NCI-H2171 (cell line): Measurements from ENCODE around the gene COL11A1.

Source experiments
- DNase-seq: peaks from one replicate; lab custom pipeline; 2025; lab: John Stamatoyannopoulos, UW

COL11A1 gene

GRCh38 chr1:102901996-102902395 is 206.3 kb downstream of the COL11A1 start:
- DNase-seq, result no peak

- DNase-seq, result no peak
Observed at GRCh38 chr1:102899935-102900334, 208.4 kb downstream of the COL11A1 start.

GRCh38 chr1:102897557-102897956 is 210.8 kb downstream of the COL11A1 start:
- no peak for DNase-seq

- DNase-seq, result no peak
Observed at GRCh38 chr1:102896771-102897170, 211.6 kb downstream of the COL11A1 start.

- DNase-seq, result no peak
Observed at GRCh38 chr1:102896286-102896685, 212.0 kb downstream of the COL11A1 start.

GRCh38 chr1:102891868-102892625 is 216.3 kb downstream of the COL11A1 start:
- no peak for DNase-seq

- DNase-seq, result no peak
Observed at GRCh38 chr1:102886638-102887037, 221.7 kb downstream of the COL11A1 start.

- DNase-seq, result no peak
Observed at GRCh38 chr1:102884238-102884637, 224.1 kb downstream of the COL11A1 start.

GRCh38 chr1:102879439-102879993 is 228.8 kb downstream of the COL11A1 start:
- DNase-seq, result no peak

- DNase-seq, result no peak
Observed at GRCh38 chr1:102875756-102876155, 232.6 kb downstream of the COL11A1 start.

GRCh38 chr1:102872526-102872925 is 235.8 kb downstream of the COL11A1 start:
- DNase-seq, result no peak

GRCh38 chr1:102872097-102872496 is 236.2 kb downstream of the COL11A1 start:
- DNase-seq, result no peak

GRCh38 chr1:102863704-102864103 is 244.6 kb downstream of the COL11A1 start:
- DNase-seq, result no peak

GRCh38 chr1:102861247-102861646 is 247.1 kb downstream of the COL11A1 start:
- DNase-seq, result no peak

- DNase-seq, result no peak
Observed at GRCh38 chr1:102858695-102859094, 249.6 kb downstream of the COL11A1 start.

GRCh38 chr1:102857251-102857650 is 251.1 kb downstream of the COL11A1 start:
- no peak for DNase-seq

GRCh38 chr1:102853701-102854187 is 254.6 kb downstream of the COL11A1 start:
- DNase-seq, result no peak

GRCh38 chr1:102853136-102853535 is 255.2 kb downstream of the COL11A1 start:
- DNase-seq, result no peak

GRCh38 chr1:102852613-102853012 is 255.7 kb downstream of the COL11A1 start:
- DNase-seq, result no peak

- no peak for DNase-seq
Observed at GRCh38 chr1:102851616-102852015, 256.7 kb downstream of the COL11A1 start.

- no peak for DNase-seq
Observed at GRCh38 chr1:102842606-102843005, 265.7 kb downstream of the COL11A1 start.

- no peak for DNase-seq
Observed at GRCh38 chr1:102840741-102841140, 267.6 kb downstream of the COL11A1 start.

- no peak for DNase-seq
Observed at GRCh38 chr1:102838016-102838415, 270.3 kb downstream of the COL11A1 start.

GRCh38 chr1:102837551-102837950 is 270.8 kb downstream of the COL11A1 start:
- DNase-seq, result no peak
